IMR-90 (cell line): ENCODE measurements around the gene GNG7.

ENCODE experiments used
- CEBPB ChIP-seq: IDR thresholded peaks from 2 replicates; pipeline ENCODE4 v1.6.1; 2012; ENCODE audit warnings: low read depth, low read length, improper control_type of control experiment
- CHD1 ChIP-seq: IDR thresholded peaks from 2 replicates; pipeline ENCODE4 v1.6.1; 2012; ENCODE audit warnings: low read depth, low read length, improper control_type of control experiment
- NFE2L2 ChIP-seq: fragments of 150-350 bp; IDR thresholded peaks from 2 replicates; pipeline ENCODE4 v1.6.1; 2016; ENCODE audit warnings: low read depth, mild to moderate bottlenecking, low read length
- POLR2A ChIP-seq: IDR thresholded peaks from 2 replicates; pipeline ENCODE4 v1.6.1; 2012; ENCODE audit warnings: mild to moderate bottlenecking, low read depth, low read length
- RFX5 ChIP-seq: IDR thresholded peaks from 2 replicates; pipeline ENCODE4 v1.8.0; 2012; ENCODE audit warnings: low read depth, mild to moderate bottlenecking, low read length, moderate library complexity
- SMC3 ChIP-seq: fragments of 150-350 bp; IDR thresholded peaks from 2 replicates; pipeline ENCODE4 v1.6.1; 2016; ENCODE audit warnings: low read depth, mild to moderate bottlenecking, antibody characterized with exemption, low read length, moderate library complexity
- USF2 ChIP-seq: fragments of 150-350 bp; IDR thresholded peaks from 2 replicates; pipeline ENCODE4 v1.6.1; 2017; ENCODE audit warnings: mild to moderate bottlenecking, antibody characterized with exemption, low read length, low read depth
- TF ChIP-seq, protein P1 (sequence below): conservative IDR thresholded peaks from 2 replicates; pipeline ENCODE4 v1.5.1; 2012; ENCODE audit warnings: mild to moderate bottlenecking, low read depth, low read length, improper control_type of control experiment
- TF ChIP-seq, protein P2 (sequence below): fragments of 150-350 bp; IDR thresholded peaks from 2 replicates; pipeline ENCODE4 v1.6.1; 2016; ENCODE audit warnings: low read depth, mild to moderate bottlenecking, low read length, moderate library complexity, borderline replicate concordance

DNA sequence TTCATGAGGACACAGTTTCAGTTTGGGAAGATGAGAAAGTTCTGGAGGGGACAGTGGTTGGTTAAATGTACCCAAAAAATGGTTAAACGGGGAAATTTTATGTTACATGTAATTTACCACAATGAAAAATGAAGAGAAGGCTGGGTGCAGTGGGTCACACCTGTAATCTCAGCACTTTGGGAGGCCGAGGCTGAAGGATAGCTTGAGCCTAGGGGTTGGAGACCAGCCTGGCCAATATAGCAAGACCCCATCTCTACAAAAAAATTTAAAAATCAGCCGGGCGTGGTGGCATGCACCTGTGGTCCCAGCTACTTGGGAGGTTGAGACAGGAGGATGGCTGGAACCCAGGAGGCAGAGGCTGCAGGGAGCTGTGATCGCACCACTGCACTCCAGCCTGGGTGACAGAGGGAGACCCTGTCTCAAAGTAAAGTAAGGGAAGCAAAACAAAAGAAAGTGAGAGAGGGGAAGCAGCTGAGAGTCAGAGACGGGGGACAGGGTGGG, 17.2 kb downstream of the GNG7 start:
- no peak for TF ChIP-seq POLR2A
- TF ChIP-seq, protein P1, sequence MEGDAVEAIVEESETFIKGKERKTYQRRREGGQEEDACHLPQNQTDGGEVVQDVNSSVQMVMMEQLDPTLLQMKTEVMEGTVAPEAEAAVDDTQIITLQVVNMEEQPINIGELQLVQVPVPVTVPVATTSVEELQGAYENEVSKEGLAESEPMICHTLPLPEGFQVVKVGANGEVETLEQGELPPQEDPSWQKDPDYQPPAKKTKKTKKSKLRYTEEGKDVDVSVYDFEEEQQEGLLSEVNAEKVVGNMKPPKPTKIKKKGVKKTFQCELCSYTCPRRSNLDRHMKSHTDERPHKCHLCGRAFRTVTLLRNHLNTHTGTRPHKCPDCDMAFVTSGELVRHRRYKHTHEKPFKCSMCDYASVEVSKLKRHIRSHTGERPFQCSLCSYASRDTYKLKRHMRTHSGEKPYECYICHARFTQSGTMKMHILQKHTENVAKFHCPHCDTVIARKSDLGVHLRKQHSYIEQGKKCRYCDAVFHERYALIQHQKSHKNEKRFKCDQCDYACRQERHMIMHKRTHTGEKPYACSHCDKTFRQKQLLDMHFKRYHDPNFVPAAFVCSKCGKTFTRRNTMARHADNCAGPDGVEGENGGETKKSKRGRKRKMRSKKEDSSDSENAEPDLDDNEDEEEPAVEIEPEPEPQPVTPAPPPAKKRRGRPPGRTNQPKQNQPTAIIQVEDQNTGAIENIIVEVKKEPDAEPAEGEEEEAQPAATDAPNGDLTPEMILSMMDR: no peak
- TF ChIP-seq, protein P2, sequence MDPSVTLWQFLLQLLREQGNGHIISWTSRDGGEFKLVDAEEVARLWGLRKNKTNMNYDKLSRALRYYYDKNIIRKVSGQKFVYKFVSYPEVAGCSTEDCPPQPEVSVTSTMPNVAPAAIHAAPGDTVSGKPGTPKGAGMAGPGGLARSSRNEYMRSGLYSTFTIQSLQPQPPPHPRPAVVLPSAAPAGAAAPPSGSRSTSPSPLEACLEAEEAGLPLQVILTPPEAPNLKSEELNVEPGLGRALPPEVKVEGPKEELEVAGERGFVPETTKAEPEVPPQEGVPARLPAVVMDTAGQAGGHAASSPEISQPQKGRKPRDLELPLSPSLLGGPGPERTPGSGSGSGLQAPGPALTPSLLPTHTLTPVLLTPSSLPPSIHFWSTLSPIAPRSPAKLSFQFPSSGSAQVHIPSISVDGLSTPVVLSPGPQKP: no peak
- TF ChIP-seq SMC3: no peak
- no peak for TF ChIP-seq RFX5
- no peak for TF ChIP-seq CEBPB
- TF ChIP-seq USF2: no peak
- no peak for TF ChIP-seq NFE2L2
- TF ChIP-seq CHD1: no peak
